Lower leg skin (tissue), 3 donors: ENCODE data around the gene GCLC.

ENCODE experiments used
- POLR2A ChIP-seq, 2 donors: fragments of 450-650 bp; IDR thresholded peaks; one replicate each; pipeline ENCODE4 v1.6.1; 2016 to 2017; ENCODE audit warnings: antibody characterized with exemption in 2 of 2, mild to moderate bottlenecking in 1 of 2, moderate library complexity in 1 of 2
- TF ChIP-seq, protein P1 (sequence below), 3 donors: fragments of 450-650 bp; IDR thresholded peaks; one replicate each; pipeline ENCODE4 v1.5.1; 2016; ENCODE audit warnings: antibody characterized with exemption in 3 of 3, mild to moderate bottlenecking in 3 of 3, moderate library complexity in 2 of 3

DNA sequence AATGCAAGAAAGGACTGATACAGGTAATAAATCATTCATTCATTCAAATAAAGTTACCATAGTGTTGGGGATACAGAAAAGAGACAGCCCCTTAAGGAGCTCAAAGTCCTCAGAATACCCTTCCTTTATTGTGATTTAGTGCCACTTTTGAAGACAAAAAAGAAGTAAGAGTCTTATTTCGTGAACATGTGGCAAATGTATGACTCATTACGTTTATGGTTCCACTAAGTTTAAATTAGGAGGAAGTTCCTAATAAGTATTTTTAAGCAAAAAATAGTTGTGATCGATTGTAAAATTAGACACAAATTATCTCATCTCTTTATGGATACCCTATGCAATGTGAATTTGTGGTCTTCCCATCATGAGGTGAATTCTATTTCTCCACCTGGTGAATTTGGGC lies 38.5 kb upstream of the GCLC start:
- TF ChIP-seq, protein P1, sequence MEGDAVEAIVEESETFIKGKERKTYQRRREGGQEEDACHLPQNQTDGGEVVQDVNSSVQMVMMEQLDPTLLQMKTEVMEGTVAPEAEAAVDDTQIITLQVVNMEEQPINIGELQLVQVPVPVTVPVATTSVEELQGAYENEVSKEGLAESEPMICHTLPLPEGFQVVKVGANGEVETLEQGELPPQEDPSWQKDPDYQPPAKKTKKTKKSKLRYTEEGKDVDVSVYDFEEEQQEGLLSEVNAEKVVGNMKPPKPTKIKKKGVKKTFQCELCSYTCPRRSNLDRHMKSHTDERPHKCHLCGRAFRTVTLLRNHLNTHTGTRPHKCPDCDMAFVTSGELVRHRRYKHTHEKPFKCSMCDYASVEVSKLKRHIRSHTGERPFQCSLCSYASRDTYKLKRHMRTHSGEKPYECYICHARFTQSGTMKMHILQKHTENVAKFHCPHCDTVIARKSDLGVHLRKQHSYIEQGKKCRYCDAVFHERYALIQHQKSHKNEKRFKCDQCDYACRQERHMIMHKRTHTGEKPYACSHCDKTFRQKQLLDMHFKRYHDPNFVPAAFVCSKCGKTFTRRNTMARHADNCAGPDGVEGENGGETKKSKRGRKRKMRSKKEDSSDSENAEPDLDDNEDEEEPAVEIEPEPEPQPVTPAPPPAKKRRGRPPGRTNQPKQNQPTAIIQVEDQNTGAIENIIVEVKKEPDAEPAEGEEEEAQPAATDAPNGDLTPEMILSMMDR (IDR thresholded peaks at IDR 0.05) = no peak
- TF ChIP-seq POLR2A (IDR thresholded peaks at IDR 0.05) = no peak
